GM12875 (cell line): Measurements from ENCODE around the gene CXorf58.

ENCODE experiments used
- H3K4me3 ChIP-seq: one replicate; pipeline ENCODE4 v1.5.1; 2011; ENCODE audit warnings: low read depth, low read length, control low read depth
- CTCF ChIP-seq: IDR thresholded peaks from 2 replicates; pipeline ENCODE4 v1.5.1; 2011; ENCODE audit warnings: low read depth, mild to moderate bottlenecking, control low read depth, inconsistent platforms, low read length, moderate library complexity, borderline replicate concordance; ENCODE audit not compliant: insufficient read depth

CXorf58 gene

GRCh38 chrX:23902419-23902818 is 5.4 kb upstream of the CXorf58 start:
- H3K4me3 ChIP-seq = no peak overlapping the region
- 0 out of 2 replicates have a peak, but pooled peaks have one; percentile 7 for TF ChIP-seq CTCF

- TF ChIP-seq CTCF = no peak
- no peak overlapping the region for H3K4me3 ChIP-seq
Observed at GRCh38 chrX:23904096-23904495, 3.7 kb upstream of the CXorf58 start.

DNA sequence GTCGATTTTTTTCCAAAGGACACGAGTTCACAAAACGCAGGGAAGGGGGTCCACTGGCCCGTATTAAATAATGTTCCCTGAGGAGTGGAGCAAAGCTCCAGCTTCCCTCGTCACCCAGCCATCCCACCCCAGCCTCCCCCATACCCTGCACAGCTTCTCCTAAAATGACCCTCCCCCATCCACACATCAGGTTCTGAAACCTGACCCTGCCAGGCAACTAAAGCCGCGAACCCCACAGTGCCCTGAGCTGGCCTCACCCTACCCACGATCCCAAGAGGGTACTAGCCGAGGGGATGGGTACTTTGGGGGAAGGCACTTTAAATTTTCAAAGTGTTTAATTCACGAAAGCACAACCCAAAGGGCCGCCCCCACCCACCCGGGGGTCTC is 702 bp upstream of the CXorf58 start:
- TF ChIP-seq CTCF = no peak
- peak overlapping the region; percentile 57 for H3K4me3 ChIP-seq

- TF ChIP-seq CTCF = peak; percentile 48; the same call in 1 of the 2 replicates
- peak overlapping the region; percentile 5 for H3K4me3 ChIP-seq
Observed at GRCh38 chrX:23908219-23909004, 606 bp downstream of the CXorf58 start.

DNA sequence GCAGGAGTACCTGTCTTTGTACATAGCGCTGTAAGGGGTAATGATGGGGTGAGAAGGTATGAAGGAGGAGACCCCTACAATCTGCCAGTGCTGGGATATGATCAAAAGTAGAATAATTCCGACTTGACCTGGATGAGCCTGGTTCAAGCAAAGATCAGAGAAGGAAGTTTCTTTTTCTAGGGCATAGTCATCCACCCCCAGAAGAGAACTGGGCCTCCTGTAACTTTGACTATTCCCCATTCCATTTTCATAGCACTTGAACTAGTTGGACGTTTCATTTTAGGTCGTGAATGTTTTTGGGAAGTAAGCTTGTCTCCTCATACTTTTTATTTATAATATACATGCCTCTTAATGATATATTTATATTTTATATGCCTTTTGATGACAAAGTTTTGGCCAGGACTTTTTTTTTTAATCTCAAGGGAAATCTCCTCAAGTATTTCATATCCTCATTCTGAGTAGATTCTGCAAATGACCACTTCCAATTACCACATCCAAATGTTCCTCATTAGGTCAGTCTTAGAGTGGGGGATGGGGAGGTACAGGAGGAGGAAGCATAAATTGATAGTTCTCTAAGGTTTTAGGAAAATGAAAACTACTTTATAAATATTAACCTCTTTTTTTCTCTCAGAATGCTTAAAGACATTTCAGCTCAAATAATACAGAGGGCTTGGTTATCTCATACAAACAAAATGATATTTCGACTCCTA is 3.5 kb downstream of the CXorf58 start:
- no peak overlapping the region for H3K4me3 ChIP-seq
- TF ChIP-seq CTCF = no peak

DNA sequence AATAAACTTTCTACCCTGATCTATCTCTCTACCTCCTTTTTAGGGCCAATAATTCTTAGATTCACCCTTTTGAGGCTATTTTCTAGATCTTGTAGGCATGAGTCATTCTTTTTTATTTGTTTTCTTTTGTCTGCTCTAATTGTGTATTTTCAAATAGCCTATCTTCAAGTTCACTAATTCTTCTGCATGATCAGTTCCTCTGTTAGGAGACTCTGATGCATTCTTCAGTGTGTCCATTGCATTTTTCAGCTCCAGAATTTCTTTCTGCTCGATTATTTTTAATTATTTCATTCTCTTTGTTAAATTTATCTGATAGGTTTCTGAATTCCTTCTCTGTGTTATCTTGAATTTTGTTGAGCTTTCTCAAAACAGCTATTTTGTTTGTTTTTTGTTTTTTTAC is 11.3 kb downstream of the CXorf58 start:
- TF ChIP-seq CTCF = no peak
- H3K4me3 ChIP-seq = no peak overlapping the region
